Stromal cell of bone marrow (primary cell): ENCODE results near the gene KLHL30.
"Not testable (repeated sequence)": the region's sequence is repeated elsewhere in the genome, so short reads cannot be mapped to it uniquely, and the experiment has no call there.

Experiments
- DNase-seq: peaks from one replicate; pipeline ENCODE4 v3.0.0-alpha.2; 2012; ENCODE audit warnings: low read depth

Gene KLHL30

GRCh38 chr2:238101891-238102841 lies 36.3 kb upstream of the KLHL30 start:
- no peak for DNase-seq

GRCh38 chr2:238102865-238103264 lies 35.6 kb upstream of the KLHL30 start:
- no peak for DNase-seq

GRCh38 chr2:238103465-238104225 lies 34.8 kb upstream of the KLHL30 start:
- DNase-seq, result no peak

- no peak for DNase-seq
Measured at GRCh38 chr2:238104226-238104690, 34.2 kb upstream of the KLHL30 start.

GRCh38 chr2:238104691-238105371 lies 33.6 kb upstream of the KLHL30 start:
- DNase-seq, result no peak

GRCh38 chr2:238105506-238106338 lies 32.7 kb upstream of the KLHL30 start:
- DNase-seq, result no peak

GRCh38 chr2:238106339-238106697 lies 32.1 kb upstream of the KLHL30 start:
- DNase-seq, result no peak

GRCh38 chr2:238106698-238107524 lies 31.6 kb upstream of the KLHL30 start:
- DNase-seq, result no peak

GRCh38 chr2:238107525-238108422 lies 30.7 kb upstream of the KLHL30 start:
- DNase-seq, result no peak

- DNase-seq, result no peak
Measured at GRCh38 chr2:238108423-238109183, 29.9 kb upstream of the KLHL30 start.

- no peak for DNase-seq
Measured at GRCh38 chr2:238113611-238114010, 24.9 kb upstream of the KLHL30 start.

- DNase-seq, result no peak
Measured at GRCh38 chr2:238114331-238114841, 24.1 kb upstream of the KLHL30 start.

GRCh38 chr2:238114851-238115660 lies 23.4 kb upstream of the KLHL30 start:
- no peak for DNase-seq

GRCh38 chr2:238115709-238116108 lies 22.8 kb upstream of the KLHL30 start:
- not testable (repeated sequence) for DNase-seq

- DNase-seq, result no peak
Measured at GRCh38 chr2:238116298-238117198, 21.9 kb upstream of the KLHL30 start.
